Measurements from ENCODE around the gene BSPRY.
"Not testable (repeated sequence)": the region's sequence is repeated elsewhere in the genome, so short reads cannot be mapped to it uniquely, and the experiment has no call there.

The BSPRY gene

DNA sequence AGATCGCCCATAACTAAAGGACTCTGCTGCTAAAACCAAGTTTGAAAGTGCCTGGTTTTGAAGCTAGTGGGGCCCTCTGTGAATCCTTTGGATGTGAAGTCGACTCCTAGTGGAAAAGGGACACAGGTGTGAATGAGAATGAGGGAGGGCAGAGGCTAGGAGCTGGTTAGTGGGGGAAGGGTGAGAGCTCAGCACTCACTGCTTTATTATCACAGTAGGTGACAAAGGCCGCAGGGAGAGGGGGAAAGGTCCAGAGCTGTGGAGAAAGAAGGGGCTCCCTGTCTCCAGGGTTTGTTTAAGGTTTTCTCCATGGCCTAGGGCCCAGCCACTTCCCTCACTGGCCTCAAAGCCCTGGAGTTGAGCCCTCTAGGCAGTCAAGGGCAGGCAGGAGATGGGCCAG lies 23.9 kb downstream of the BSPRY start:
- no peak for DNase-seq

DNA sequence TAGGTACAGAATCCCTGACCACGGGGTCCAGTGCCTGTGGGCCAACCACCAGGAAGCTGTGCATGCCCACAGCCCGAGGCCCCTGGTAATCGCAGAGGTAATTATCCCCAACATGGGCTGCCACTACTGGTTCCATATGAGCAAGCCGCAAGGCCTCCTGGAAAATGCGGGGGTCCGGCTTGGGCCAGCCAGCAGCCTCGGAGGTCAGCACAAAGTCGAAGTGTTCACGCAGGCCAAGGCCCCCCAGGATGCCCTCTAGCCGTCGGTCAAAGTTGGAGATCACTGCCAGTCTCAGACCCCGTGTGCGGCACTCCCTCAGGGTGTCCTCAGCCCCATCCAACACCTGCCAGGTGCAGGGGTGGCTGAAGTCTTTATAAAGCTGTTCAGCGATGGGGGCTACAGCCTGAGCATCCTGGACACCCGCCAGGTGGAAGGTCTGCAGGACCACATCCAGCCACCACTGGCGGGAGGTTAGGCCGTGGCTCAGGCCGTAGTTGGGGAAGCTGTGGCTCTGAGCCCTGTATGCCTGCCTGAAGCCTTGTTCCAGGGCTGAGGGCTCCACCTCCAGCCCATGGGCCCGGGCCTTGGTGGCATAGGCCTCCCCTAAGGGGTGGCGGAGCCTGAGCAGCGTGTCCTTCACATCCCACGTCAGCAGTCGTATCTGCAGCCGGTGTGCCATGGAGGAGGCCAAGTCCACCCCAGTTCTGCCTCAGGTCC lies 24.5 kb downstream of the BSPRY start:
- no peak for DNase-seq

DNA sequence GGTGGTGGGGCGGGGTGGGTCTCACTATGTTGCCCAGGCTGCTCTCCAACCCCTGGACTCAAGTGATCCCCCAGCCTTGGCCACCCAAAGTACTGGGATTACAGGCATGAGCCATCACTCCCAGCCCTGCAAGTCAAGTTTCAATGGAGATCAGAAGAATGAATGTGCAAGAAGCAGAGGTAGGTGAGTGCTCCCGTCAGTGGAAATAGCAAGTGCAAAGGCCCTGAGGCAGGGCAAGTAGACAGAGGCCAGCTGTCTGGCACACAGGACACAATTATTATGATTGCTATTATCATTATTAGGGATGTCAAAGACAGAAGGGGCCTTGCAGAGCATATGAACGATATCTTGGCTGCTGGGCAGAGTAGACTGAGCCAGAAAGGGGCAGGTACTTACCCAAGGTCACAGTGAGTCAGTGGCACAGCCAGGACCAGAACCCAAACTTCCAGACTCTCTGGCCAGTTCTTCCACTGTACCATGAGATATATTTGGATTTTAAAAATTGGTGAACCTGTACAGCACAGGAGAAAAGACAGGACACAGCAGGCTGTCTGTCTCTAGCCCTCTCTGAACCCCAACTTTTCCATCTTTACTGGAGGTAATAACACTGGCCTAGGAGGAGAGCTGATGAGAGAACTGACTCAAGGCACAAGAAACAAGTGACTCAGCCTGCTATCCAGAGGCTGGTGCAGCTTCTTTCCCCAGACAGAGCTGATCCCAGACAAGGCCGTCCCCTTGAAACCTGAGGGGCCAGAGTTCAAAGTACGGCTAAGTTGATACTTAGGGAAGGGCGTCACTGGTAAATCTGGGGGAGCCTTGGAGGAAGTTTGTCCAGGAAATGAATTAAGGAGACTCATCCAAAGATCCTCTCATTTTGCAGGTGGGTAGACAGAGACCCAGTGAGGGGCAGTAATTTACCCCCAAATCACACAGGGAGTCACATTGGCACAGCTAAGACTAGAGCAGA lies 26.0 kb downstream of the BSPRY start:
- DNase-seq, result no peak

DNA sequence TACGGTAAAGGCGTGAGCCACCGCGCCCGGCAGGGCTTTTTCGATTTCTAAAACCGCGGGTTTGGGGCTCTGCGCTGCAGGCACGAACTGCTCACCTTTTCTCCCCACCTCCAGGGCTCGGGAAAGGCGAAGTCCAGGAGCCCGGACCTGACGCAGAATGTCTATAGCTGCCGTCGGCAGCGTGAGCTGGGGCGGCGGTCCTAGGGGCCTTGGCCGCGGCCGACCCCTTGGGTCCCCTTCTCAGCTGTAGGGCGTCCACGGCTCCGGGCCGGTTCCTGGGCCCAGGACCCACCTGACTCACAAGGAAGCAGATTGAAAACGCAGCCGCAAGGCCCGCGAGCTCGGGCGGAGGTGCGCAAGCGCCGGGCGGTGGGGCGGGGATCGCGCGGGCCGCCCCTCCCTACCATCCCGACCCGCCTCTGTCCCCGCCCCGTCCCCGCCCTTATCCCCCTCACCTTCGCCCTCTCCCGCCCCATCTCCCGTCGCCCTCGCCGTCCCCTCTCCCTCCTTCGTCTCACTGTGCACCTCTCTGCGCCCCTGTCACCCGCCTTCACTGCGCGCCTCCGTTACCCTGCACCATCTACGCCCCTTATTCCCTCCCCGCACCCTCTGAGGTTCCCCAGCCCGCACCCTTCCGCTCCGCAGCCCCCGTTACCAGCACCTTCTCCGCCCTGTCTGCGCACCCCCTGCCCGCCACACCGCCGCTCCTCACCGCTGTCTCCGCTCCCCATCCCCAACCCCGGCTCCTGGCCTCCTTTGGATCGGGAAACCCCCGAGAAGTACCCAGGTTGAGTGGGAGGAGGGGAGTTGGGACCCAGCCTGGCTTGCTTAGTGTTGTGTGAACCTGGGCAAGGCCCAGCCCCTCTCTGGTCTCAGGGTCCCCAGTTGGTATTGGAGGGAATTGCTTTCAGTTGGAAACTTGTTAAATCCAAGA lies 27.6 kb downstream of the BSPRY start, which contains the start of gene HDHD3:
Gene HDHD3 (minus strand): TSS at position 353 of the 934 bp plus-strand sequence. CDS start 2,632 bp downstream, outside the sequence.
- no peak for DNase-seq

DNA sequence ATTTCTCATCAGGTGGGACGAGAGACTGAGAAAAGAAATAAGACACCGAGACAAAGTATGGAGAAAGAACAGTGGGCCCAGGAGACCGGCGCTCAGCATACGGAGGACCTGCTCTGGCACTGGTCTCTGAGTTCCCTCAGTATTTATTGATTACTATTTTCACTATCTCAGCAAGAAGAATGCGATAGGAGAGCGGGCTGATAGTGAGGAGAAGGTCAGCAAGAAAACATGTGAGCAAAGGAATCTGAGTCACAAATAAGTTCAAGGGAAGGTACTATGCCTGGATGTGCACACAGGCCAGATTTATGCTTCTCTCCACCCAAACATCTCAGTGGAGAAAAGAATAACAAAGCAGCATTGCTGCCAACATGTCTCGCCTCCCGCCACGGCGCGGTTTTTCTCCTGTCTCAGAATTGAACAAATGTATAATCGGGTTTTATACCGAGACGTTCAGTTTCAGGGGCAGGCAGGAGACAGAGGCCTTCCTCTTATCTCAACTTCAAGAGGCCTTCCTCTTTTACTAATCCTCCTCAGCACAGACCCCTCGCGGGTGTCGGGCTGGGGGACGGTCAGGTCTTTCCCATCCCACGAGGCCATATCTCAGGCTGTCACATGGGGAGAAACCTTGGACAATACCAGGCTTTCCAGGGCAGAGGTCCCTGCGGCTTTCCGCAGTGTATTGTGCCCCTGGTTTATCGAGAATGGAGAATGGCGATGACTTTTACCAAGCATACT lies 29.9 kb downstream of the BSPRY start:
- DNase-seq, result not testable (repeated sequence)

DNA sequence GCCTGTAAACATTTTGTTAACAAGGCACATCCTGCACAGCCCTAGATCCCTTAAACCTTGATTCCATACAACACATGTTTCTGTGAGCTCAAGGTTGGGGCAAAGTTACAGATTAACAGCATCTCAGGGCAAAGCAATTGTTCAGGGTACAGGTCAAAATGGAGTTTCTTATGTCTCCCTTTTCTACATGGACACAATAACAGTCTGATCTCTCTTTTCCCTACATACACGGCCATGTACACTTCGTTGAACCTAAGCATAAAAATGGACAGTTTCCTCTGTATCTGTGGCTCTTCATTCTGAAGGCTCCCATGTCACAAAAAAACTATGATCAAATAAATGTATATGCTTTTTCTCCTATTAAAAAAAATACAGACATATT lies 30.5 kb downstream of the BSPRY start:
- not testable (repeated sequence) for DNase-seq

DNA sequence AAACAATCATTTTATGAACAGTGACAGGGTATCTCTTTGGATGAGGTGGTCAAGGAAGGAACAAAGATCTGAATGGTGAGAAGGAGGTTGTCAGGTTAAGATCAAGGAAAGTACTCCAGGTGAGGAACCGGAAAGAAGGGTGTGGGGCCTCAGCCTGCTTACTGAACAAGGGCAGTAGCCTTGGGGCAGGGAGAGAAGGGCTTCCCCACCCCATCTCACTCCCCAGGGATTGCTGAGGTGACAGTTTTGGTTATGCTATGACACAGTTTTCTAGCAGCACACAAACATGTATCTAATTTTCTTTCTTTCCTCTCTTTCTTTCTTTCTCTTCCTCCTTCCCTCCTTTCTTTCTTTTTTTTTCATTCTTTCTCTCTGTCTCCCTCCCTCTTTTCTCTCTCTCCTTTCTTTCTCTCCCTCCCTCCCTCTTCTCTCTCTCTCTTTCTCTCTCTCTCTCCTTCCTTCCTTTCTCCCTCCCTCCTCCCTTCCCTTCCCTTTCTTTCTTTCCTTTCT lies 31.6 kb downstream of the BSPRY start:
- no peak for DNase-seq

DNA sequence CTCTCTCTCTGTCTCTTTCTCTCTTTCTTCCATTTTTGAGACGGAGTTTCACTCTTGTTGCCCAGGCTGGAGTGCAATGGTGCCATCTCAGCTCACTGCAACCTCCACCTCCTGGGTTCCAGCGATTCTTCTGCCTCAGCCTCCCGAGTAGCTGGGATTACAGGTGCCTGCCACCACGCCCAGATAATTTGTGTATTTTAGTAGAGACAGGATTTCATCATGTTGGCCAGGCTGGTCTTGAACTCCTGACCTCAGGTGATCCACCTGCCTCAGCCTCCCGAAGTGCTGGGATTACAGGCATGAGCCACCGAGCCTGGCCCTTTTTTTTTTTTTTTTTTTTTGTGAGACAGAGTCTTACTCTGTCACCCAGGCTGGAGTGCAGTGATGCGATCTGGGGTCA lies 32.1 kb downstream of the BSPRY start:
- DNase-seq, result not testable (repeated sequence)

DNA sequence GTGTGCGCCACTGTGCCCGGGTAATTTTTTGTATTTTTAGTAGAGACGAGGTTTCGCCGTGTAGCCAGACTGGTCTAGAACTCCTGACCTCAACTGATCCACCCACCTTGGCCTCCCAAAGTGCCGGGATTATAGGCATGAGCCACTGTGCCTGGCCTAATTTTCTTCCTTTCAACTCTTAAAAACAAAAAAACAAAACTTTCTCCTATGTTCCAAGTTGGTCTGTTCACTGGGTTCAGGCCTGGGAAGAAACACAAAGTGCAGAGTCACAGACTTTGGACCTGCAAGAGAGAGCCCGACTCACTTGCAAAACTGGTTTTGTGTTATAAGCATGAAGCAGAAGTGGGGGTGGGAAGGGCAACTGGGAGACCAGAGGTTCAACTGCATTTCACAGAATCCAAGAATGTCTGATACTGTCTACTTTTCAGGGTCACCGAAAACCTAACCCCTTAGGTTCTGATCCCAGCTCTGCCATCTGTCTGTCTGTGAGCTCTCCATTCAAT lies 32.6 kb downstream of the BSPRY start:
- no peak for DNase-seq

DNA sequence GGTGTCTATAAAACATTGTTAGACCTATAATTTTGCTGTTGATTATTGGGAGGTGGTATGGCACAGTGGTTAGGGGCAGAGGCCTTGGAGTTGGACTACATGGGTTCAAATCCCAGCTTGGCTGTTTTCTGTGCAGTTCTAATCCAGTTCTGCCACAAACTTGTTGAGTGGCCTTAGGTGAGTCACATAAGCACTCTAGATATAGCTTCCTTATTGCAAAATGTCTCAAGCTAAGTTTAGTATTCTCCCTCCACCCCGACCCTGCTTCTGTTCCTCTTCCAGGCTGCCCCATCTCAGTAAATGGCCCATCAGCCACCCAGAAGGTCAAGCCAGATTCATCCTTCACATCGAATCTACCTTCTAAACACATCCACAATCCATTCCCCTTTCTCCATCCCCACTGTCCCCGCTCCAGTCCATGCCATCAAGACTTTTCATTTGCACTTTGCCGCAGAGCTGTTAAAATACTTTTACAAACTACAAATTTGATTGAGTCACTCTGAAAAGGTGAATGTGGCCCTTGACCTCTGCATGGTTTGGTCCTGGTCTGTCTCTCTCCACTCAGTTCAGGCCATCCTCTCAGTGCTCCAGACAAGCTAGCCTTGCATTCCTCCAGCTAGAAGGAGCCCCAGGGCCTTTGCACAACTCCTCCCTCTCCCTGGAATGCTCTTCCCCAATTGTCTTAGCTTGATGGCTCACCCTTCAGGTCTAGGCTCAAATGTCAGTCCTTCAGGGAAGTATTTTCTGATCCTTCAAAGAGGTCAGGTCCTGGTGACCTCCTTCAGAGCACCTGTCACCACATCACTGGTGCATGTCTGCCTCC lies 37.4 kb downstream of the BSPRY start:
- no peak for DNase-seq

DNA sequence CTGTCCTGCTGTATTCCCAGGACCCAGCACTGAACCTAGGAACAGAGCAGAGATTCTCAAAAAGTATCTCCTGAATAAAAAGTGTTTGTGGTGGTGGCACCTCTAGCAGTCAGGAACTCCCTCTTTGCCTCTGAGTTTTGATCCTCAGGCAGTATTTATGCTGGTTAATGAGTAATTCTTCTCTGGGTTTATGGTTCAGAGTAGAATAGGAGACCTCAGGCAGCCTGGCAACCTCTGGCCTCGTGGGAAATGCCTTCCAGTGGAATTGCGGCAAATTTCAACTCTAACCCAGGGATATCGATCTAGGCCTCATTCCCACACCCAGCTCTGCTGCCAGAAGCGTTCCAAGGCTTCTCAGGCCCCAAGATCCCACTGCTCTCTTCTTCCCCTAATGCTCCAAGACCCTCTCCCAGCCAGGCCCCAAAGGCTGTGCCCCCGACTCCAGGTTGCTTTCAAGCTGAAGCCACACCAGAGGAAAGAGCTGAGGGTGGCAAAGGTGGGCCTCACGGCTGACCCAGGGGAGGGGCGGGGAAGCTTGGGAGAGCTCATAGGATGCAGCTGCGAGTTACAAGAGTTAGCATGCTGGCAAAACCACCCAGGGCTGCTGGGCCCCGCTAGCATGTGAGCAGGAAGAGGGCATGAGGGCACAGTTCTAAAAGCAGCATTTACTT lies 38.4 kb downstream of the BSPRY start:
- DNase-seq, result no peak

DNA sequence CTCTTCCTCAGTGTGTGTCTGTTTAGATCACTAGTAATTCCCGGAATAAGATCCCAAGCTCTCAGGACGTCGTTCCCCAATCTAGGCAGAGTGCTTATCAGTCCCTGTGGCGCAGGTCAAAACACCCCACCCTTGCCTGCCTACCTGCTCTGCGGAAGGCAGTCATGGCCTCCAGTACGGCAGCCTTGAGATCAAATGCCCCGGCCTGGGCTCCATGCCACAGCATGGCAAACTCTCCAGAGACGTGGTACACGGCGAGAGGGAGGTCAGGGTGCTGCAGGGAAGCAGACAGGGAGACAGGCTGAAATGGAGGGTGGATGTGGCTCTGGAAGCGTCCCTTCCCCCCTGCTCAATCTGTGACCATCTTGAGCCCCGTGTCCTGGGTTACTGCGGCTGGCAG lies 39.5 kb downstream of the BSPRY start:
- DNase-seq, result no peak

DNA sequence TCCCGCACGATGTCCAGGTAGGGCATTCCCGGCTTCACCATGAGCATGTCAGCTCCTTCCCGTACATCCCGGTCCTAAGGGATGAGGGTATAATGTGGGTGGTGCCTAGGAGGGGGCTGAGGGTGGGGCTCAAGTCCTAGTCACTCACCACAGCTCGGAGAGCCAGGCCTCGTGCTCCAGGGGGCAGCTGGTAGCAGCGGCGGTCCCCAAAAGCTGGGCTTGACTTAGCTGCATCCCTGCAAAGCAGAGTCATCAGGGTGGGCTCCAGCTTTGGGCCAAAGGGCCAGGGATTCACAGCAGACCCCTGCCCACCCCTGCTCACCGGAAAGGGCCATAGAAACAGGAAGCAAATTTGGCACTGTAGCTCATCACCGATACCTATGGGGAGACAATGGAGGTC lies 40.1 kb downstream of the BSPRY start:
- no peak for DNase-seq

DNA sequence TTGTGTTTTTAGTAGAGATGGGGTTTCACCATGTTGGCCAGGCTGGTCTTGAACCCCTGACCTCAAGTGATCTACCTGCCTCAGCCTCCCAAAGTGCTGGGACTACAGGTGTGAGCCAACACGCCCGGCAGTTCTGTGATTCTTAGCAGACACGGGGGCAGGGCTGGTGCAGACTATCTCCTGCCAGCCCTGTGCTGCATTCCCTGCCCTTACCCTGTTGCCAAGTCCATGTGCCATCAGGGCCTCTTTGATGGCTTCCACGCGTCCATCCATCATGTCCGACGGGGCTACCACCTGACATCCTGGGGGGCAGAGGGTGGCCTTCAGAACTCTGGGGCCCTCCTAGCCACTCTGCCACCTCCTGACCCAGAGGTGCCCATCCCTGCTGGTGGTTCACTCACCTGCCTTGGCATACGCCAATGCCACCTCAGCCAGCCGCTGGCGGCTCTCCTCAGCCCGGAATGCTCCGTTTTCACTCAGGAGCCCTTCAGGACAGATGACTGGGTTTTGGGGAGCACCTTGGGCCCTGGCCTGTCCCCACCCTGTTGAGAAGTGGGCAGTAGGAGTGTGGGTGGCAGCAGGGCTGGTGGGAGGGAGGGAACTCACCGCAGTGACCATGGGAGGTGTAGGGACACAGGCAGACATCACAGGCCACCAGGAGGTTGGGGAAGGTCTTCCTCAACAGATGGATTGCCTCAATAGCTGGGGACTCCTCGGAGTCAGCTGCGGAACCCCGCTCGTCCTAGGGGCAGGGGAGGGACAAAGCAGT lies 41.0 kb downstream of the BSPRY start:
- no peak for DNase-seq

DNA sequence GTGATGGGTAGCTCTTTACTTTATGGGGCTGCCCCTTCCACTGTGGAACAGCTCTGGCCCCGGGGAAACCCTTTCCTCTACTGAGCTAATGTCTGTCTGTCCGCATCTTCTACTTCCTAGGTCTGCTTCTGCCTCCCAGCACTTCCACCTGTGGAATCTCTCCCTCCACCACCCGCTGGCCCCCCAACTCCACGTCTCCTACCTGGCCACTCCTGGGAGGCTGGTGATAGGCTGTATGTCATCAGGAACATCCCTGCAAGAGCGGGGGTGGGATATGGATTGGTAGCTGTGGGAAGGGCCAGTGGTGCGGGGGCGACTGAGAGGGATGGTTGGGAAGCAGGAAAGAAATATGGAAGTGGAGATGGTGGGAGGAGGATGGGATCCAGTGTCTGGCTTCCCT lies 42.6 kb downstream of the BSPRY start:
- DNase-seq, result no peak

DNA sequence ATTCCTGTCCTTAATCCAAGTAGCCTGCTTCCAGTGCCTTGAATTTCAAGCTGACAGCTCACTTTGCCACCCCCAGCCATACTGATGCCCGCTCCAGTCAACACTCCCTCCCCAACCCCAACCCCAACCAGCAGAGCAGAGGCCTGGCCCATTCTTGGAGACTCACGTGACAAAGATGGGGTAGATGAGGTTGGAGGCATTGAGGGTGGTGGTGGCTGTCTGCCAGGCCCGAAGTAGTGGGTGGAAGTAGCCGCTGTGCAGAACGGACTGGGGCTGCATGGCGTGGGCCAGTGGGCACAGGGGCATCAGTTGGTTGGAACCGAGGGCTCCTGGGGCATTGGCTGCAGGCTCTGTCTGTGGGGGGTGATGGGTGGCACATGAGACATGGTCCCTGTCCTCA lies 43.9 kb downstream of the BSPRY start:
- DNase-seq, result no peak

DNA sequence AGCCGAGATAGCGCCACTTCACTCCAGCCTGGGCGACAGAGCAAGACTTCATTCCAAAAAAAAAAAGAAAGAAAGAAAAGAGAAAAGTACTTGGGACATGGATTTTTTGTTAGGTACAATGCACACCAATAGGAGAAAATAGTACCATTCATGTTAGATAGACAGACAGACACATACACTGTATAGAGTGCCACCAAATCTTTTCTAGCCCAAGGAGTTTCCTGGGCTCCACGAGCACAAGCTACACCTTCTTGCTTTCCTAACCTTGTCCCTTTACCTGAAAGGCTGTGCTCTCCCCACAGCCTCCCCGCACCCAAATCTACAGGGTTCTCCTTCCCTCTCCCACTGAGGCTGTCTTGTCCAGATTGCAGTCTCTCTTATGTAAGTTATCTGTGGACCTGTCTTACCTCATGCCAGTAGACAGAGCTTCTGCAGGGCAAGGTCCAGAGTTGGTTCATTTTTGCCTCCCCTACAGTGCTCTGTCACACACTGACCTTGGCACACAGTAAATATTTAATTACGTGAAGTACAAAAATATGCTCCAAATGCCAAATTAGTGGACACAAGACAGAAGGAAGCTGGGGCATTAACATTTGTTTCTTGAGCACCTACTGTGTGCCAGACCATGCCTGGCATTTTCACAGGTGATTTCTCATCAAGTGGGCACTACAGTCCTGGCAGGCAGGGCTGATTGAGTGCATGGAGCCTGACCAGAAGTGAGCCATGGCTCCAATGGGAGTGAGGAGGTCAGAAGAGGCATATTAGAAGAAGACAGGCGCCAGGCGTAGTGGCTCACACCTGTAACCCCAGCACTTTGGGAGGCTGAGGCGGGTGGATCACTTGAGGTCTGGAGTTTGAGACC lies 45.9 kb downstream of the BSPRY start:
- DNase-seq, result no peak

DNA sequence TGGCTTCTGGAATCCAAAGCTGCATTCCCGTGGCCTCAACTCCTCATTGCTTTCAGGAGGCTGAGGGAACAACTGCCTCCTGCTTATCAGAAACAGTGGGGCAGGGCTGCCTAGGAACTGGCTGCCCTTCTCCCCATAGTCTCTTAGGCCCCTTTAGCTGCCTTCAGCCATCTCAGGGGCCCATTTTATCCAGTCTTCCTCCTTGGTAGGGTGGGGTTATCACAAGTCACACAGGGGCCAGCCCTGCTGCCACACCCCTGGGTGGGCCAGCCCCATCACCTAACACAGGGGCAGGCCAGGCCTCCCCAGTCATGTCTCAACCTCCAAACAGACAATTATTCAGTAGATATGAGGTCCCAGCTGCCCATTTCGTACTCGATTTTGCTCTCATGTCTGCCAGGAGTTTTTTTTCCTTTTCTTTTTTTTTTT lies 47.9 kb downstream of the BSPRY start:
- no peak for DNase-seq
